Activated T-cell treated with anti-CD3 and anti-CD28 coated beads, Interleukin-2, amount 50 U/mL, for 24 hours (primary cell): Measurements from ENCODE around the gene DMWD.

Source experiments
- DNase-seq: peaks from one replicate; pipeline ENCODE4 v3.0.0-alpha.2; 2020
- H3K27ac Mint-ChIP-seq: 2 replicates; pipeline ENCODE4 v1.8.0; 2020; ENCODE audit warnings: mild to moderate bottlenecking, mixed read lengths
- H3K27me3 Mint-ChIP-seq: 2 replicates; pipeline ENCODE4 v1.8.0; 2020; ENCODE audit warnings: mixed read lengths
- H3K36me3 Mint-ChIP-seq: 2 replicates; pipeline ENCODE4 v1.8.0; 2020; ENCODE audit warnings: low read depth, mixed read lengths
- H3K4me1 Mint-ChIP-seq: 2 replicates; pipeline ENCODE4 v1.8.0; 2020; ENCODE audit warnings: low read depth, mixed read lengths
- H3K4me3 Mint-ChIP-seq: 2 replicates; pipeline ENCODE4 v1.8.0; 2020; ENCODE audit warnings: mild to moderate bottlenecking, moderate library complexity, mixed read lengths
- H3K9me3 Mint-ChIP-seq: 2 replicates; pipeline ENCODE4 v1.8.0; 2020; ENCODE audit warnings: mixed read lengths

The DMWD gene

GRCh38 chr19:45739498-45740439 lies 52.9 kb downstream of the DMWD start:
- no peak for DNase-seq
- H3K9me3 Mint-ChIP-seq = no peaks in the 10 kb centered on the region
- no peaks in the 10 kb centered on the region for H3K4me1 Mint-ChIP-seq
- peaks cover 5% of the 10 kb centered on the region for H3K27me3 Mint-ChIP-seq
- H3K27ac Mint-ChIP-seq = no peak overlapping the region
- H3K4me3 Mint-ChIP-seq = no peak overlapping the region
- no peaks in the 10 kb centered on the region for H3K36me3 Mint-ChIP-seq

GRCh38 chr19:45733160-45733810 lies 59.4 kb downstream of the DMWD start, which contains the start of gene MEIOSIN:
Gene MEIOSIN (plus strand): TSS chr19:45733439. CDS start chr19:45735377, 1,938 bp downstream.
- no peaks in the 10 kb centered on the region for H3K27me3 Mint-ChIP-seq
- peaks cover 18% of the 10 kb centered on the region for H3K4me1 Mint-ChIP-seq
- no peak for DNase-seq
- no peaks in the 10 kb centered on the region for H3K9me3 Mint-ChIP-seq
- H3K27ac Mint-ChIP-seq = no peak within 1 kb of the TSS
- H3K4me3 Mint-ChIP-seq = no peak within 1 kb of the TSS
- H3K36me3 Mint-ChIP-seq = peaks cover 10% of the 10 kb centered on the region
